Effector memory CD8-positive, alpha-beta T cell (primary cell): ENCODE measurements around the gene GRID2.
"Not testable (repeated sequence)": the region's sequence is repeated elsewhere in the genome, so short reads cannot be mapped to it uniquely, and the experiment has no call there.

Experiments
- ATAC-seq: fragments of 150-1000 bp; cut with Tn5 transposase; replicated peaks from 2 replicates; pipeline ENCODE4 v1.10.0; 2021; ENCODE audit warnings: mild to moderate bottlenecking, moderate library complexity
- DNase-seq, 3 experiments: peaks; one replicate each; pipeline ENCODE4 v3.0.0; 2021
- H3K27ac Mint-ChIP-seq, 2 donors: one replicate each; pipeline ENCODE4 v1.8.0; 2022; ENCODE audit warnings: mild to moderate bottlenecking in 2 of 2, mixed read lengths in 2 of 2, moderate library complexity in 2 of 2
- H3K27me3 Mint-ChIP-seq, 2 donors: one replicate each; pipeline ENCODE4 v1.8.0; 2022; ENCODE audit warnings: mixed read lengths in 2 of 2
- H3K36me3 Mint-ChIP-seq: one replicate; pipeline ENCODE4 v1.8.0; 2022; ENCODE audit warnings: mild to moderate bottlenecking, moderate library complexity, mixed read lengths; ENCODE audit not compliant: insufficient read depth
- H3K4me1 Mint-ChIP-seq, 2 donors: one replicate each; pipeline ENCODE4 v1.8.0; 2022; ENCODE audit warnings: low read depth in 2 of 2, mixed read lengths in 2 of 2
- H3K4me3 Mint-ChIP-seq, 2 donors: one replicate each; pipeline ENCODE4 v1.8.0; 2022; ENCODE audit warnings: mild to moderate bottlenecking in 2 of 2, mixed read lengths in 2 of 2, moderate library complexity in 2 of 2
- H3K9me3 Mint-ChIP-seq, 2 donors: one replicate each; pipeline ENCODE4 v1.8.0; 2022; ENCODE audit warnings: mixed read lengths in 2 of 2

GRID2 gene

DNA sequence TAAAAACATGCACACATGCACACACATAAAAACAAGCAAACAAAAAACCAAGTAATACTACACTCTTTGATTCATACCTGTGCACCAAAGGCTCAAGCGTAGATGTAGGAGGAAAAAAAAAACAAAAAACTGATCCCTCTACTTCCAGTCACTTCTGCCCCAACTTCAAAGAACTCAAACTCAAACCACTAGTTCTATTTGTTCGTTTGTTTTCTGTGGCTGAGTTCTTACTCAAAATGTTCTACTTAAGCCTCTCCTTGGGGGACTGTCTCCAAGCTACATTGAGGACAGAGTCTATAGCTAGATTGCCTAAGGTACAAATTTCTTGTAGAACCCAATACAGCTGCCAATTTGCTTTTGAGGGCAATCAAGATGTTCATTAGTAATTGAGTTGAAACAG lies 1353.8 kb downstream of the GRID2 start:
- DNase-seq (no peak), ATAC-seq (no peak)
- no peaks in the 10 kb centered on the region for H3K27me3 Mint-ChIP-seq
- H3K27ac Mint-ChIP-seq = no peak overlapping the region
- H3K4me3 Mint-ChIP-seq = no peak overlapping the region
- H3K4me1 Mint-ChIP-seq = no peaks in the 10 kb centered on the region
- H3K36me3 Mint-ChIP-seq = no peaks in the 10 kb centered on the region
- H3K9me3 Mint-ChIP-seq = peaks cover 6 to 8% of the 10 kb centered on the region in 2 donors

- no peak for ATAC-seq
- no peak overlapping the region for H3K4me3 Mint-ChIP-seq
- no peaks in the 10 kb centered on the region for H3K27me3 Mint-ChIP-seq
- no peak overlapping the region for H3K27ac Mint-ChIP-seq
- H3K9me3 Mint-ChIP-seq = peaks cover 6 to 8% of the 10 kb centered on the region in 2 donors
- H3K36me3 Mint-ChIP-seq = no peaks in the 10 kb centered on the region
- DNase-seq = no peak
- H3K4me1 Mint-ChIP-seq = no peaks in the 10 kb centered on the region
These were observed 1354.7 kb downstream of the GRID2 start for GRCh38 chr4:93658443-93658842.

DNA sequence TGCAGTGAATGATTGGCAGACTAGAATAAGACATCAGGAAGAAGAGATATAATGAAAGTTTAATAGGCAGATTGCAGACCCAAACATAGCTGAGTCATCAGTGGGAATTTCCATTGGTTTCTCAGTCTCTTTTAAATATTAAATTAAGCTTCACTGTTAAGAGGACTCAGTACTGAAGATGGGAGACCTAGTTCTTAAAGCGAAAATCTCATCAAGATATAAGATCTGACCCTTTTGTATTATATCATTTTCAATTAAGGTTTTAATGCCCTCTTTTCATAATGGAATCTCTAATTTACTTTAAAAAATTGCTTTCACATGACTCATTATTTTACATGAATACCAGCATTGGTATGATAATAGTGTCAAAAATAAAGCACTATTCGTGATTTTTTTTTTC lies 1355.9 kb downstream of the GRID2 start:
- H3K9me3 Mint-ChIP-seq = peaks cover 9 to 18% of the 10 kb centered on the region in 2 donors
- ATAC-seq (no peak), DNase-seq (no peak)
- no peak overlapping the region for H3K4me3 Mint-ChIP-seq
- no peaks in the 10 kb centered on the region for H3K27me3 Mint-ChIP-seq
- H3K36me3 Mint-ChIP-seq = no peaks in the 10 kb centered on the region
- H3K27ac Mint-ChIP-seq = no peak overlapping the region
- no peaks in the 10 kb centered on the region for H3K4me1 Mint-ChIP-seq

GRCh38 chr4:93660036-93660435 lies 1356.3 kb downstream of the GRID2 start:
- H3K4me3 Mint-ChIP-seq = no peak overlapping the region
- H3K27ac Mint-ChIP-seq = no peak overlapping the region
- no peaks in the 10 kb centered on the region for H3K4me1 Mint-ChIP-seq
- ATAC-seq (no peak), DNase-seq (no peak)
- H3K9me3 Mint-ChIP-seq = peaks cover 9 to 19% of the 10 kb centered on the region in 2 donors
- H3K36me3 Mint-ChIP-seq = no peaks in the 10 kb centered on the region
- no peaks in the 10 kb centered on the region for H3K27me3 Mint-ChIP-seq

- Mint-ChIP-seq H3K4me1 (no peaks in the 10 kb centered on the region), H3K27ac (no peak overlapping the region), H3K27me3 (no peaks in the 10 kb centered on the region), H3K36me3 (no peaks in the 10 kb centered on the region), H3K9me3 (peaks cover 10 to 13% of the 10 kb centered on the region in 2 donors), H3K4me3 (no peak overlapping the region)
- no peak for DNase-seq
- ATAC-seq = no peak
These were observed 1366.7 kb downstream of the GRID2 start for GRCh38 chr4:93670434-93670833.

GRCh38 chr4:93671093-93671492 lies 1367.3 kb downstream of the GRID2 start:
- no peaks in the 10 kb centered on the region for H3K36me3 Mint-ChIP-seq
- no peaks in the 10 kb centered on the region for H3K4me1 Mint-ChIP-seq
- ATAC-seq (no peak), DNase-seq (no peak)
- no peak overlapping the region for H3K27ac Mint-ChIP-seq
- H3K4me3 Mint-ChIP-seq = no peak overlapping the region
- no peaks in the 10 kb centered on the region for H3K27me3 Mint-ChIP-seq
- peaks cover 7 to 8% of the 10 kb centered on the region in 2 donors for H3K9me3 Mint-ChIP-seq

DNA sequence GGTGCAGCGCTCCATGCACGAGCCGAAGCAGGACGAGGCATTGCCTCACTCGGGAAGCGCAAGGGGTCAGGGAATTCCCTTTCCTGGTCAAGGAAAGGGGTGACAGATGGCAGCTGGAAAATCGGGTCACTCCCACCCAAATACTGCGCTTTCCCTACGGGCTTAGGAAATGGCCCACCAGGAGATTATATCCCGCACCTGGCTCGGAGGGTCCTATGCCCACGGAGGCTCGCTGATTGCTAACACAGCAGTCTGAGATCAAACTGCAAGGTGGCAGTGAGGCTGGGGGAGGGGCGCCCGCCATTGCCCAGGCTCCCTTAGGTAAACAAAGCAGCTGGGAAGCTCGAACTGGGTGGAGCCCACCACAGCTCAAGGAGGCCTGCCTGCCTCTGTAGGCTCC lies 1373.2 kb downstream of the GRID2 start:
- H3K27me3 Mint-ChIP-seq, H3K4me3 Mint-ChIP-seq, DNase-seq, ATAC-seq, H3K9me3 Mint-ChIP-seq, H3K4me1 Mint-ChIP-seq, H3K36me3 Mint-ChIP-seq, H3K27ac Mint-ChIP-seq: not testable (repeated sequence)

- no peak overlapping the region for H3K4me3 Mint-ChIP-seq
- peaks cover 0 to 4% of the 10 kb centered on the region in 2 donors for H3K9me3 Mint-ChIP-seq
- H3K27me3 Mint-ChIP-seq = no peaks in the 10 kb centered on the region
- H3K36me3 Mint-ChIP-seq = no peaks in the 10 kb centered on the region
- no peak for DNase-seq
- H3K27ac Mint-ChIP-seq = no peak overlapping the region
- no peaks in the 10 kb centered on the region for H3K4me1 Mint-ChIP-seq
- no peak for ATAC-seq
These were observed 1380.8 kb downstream of the GRID2 start for GRCh38 chr4:93684571-93684970.

- H3K4me1 Mint-ChIP-seq = no peaks in the 10 kb centered on the region
These were observed 1383.5 kb downstream of the GRID2 start for GRCh38 chr4:93687304-93687703.

DNA sequence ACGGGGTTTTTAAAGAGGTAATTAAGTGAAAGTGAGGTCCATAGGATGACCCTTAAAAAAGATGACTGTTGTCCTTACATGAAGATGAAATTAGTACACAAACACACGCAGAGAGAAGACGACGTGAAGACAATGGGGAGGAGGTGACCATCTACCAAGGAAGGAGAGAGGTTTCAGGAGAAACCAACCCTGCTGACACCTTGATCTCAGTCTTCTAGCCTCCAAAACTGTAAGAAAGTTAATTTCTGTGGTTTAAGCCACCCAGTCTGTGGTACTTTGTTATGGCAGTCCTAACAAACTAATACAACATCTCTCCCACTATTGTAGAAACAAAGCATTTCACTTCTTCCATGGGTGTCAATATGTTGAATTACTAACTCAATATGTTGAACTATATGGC lies 1385.2 kb downstream of the GRID2 start:
- no peak for ATAC-seq
- no peak overlapping the region for H3K4me3 Mint-ChIP-seq
- H3K27me3 Mint-ChIP-seq = no peaks in the 10 kb centered on the region
- DNase-seq = no peak
- peaks cover under 1 to 4% of the 10 kb centered on the region in 2 donors for H3K9me3 Mint-ChIP-seq
- no peaks in the 10 kb centered on the region for H3K4me1 Mint-ChIP-seq
- no peak overlapping the region for H3K27ac Mint-ChIP-seq
- H3K36me3 Mint-ChIP-seq = no peaks in the 10 kb centered on the region

More at GRCh38 chr4:93687304-93687703, 1383.5 kb downstream of the GRID2 start:
- Mint-ChIP-seq H3K9me3 (peaks cover 0 to 4% of the 10 kb centered on the region in 2 donors), H3K36me3 (no peaks in the 10 kb centered on the region), H3K27ac (no peak overlapping the region), H3K4me3 (no peak overlapping the region), H3K27me3 (no peaks in the 10 kb centered on the region)
- ATAC-seq (no peak), DNase-seq (no peak)

- no peaks in the 10 kb centered on the region for H3K36me3 Mint-ChIP-seq
These were observed 1389.4 kb downstream of the GRID2 start for GRCh38 chr4:93693141-93693540.

DNA sequence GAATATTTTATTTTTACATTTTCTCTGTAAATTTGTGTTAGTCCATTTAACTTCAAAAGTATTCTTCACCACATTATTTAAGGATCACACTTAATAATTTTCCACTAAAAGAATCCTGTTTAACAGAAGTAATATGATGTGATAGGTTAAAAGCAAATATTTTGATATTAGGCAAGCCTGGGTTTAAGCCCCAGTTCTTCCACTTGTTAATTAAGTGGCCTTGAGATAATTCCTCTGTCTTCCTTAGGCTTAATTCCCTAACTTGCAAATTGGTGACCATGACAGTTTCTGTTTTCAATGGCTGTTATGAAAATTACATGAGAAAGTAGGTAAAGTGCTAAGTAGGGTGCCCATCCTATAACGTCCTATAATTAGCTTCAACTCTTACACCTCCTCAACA lies 1394.9 kb downstream of the GRID2 start:
- Mint-ChIP-seq H3K4me1 (no peaks in the 10 kb centered on the region), H3K36me3 (no peaks in the 10 kb centered on the region), H3K27ac (no peak overlapping the region), H3K4me3 (no peak overlapping the region), H3K9me3 (peaks cover 0 to 9% of the 10 kb centered on the region in 2 donors), H3K27me3 (no peaks in the 10 kb centered on the region)
- DNase-seq (no peak), ATAC-seq (no peak)

More at GRCh38 chr4:93693141-93693540, 1389.4 kb downstream of the GRID2 start:
- ATAC-seq (no peak), DNase-seq (no peak)
- no peak overlapping the region for H3K27ac Mint-ChIP-seq
- no peaks in the 10 kb centered on the region for H3K27me3 Mint-ChIP-seq
- no peak overlapping the region for H3K4me3 Mint-ChIP-seq
- H3K9me3 Mint-ChIP-seq = peaks cover 3 to 9% of the 10 kb centered on the region in 2 donors
- no peaks in the 10 kb centered on the region for H3K4me1 Mint-ChIP-seq

- Mint-ChIP-seq H3K4me3 (no peak overlapping the region), H3K27ac (no peak overlapping the region), H3K36me3 (no peaks in the 10 kb centered on the region), H3K4me1 (no peaks in the 10 kb centered on the region), H3K27me3 (no peaks in the 10 kb centered on the region), H3K9me3 (peaks cover 0 to 6% of the 10 kb centered on the region in 2 donors)
- ATAC-seq (no peak), DNase-seq (no peak)
These were observed 1396.8 kb downstream of the GRID2 start for GRCh38 chr4:93700571-93700970.

- peaks cover 5 to 17% of the 10 kb centered on the region in 2 donors for H3K9me3 Mint-ChIP-seq
- no peaks in the 10 kb centered on the region for H3K36me3 Mint-ChIP-seq
- no peaks in the 10 kb centered on the region for H3K27me3 Mint-ChIP-seq
- H3K4me3 Mint-ChIP-seq = no peak overlapping the region
- no peak for DNase-seq
- no peaks in the 10 kb centered on the region for H3K4me1 Mint-ChIP-seq
- H3K27ac Mint-ChIP-seq = no peak overlapping the region
- no peak for ATAC-seq
These were observed 1406.5 kb downstream of the GRID2 start for GRCh38 chr4:93710101-93710846.
